Lung (tissue), 12 donors: ENCODE measurements around the gene NTN1. TPM values are rescaled to one million over a fixed set of nuclear protein-coding genes. Genes with fewer than 3 reads are reported as not detected.
A peak's percentile ranks its signal among the peaks of the same experiment; 100 is the strongest.

ENCODE experiments used
- ATAC-seq: fragments of 200-7000 bp; cut with Tn5 transposase; one replicate; pipeline ENCODE4 v1.9.1; 2020; ENCODE audit warnings: moderate number of reproducible peaks; ENCODE audit not compliant: insufficient read depth, low FRiP score
- DNase-seq, 3 donors: peaks; one replicate each; pipeline ENCODE4 v3.0.0-alpha.2; 2013 to 2017
- H3K27ac ChIP-seq, 2 donors: one replicate each; pipeline ENCODE4 v1.5.1; 2013; ENCODE audit warnings: mild to moderate bottlenecking in 2 of 2, moderate library complexity in 2 of 2, control low read depth in 1 of 2, inconsistent platforms in 1 of 2, low read depth in 1 of 2, low read length in 1 of 2
- H3K27me3 ChIP-seq, 3 donors: one replicate each; pipeline ENCODE4 v1.5.1; 2013; ENCODE audit warnings: low read length in 2 of 3; ENCODE audit not compliant: control insufficient read depth in 3 of 3, insufficient read depth in 3 of 3
- H3K36me3 ChIP-seq, 4 donors: one replicate each; pipeline ENCODE4 v1.5.1; 2013; ENCODE audit warnings: low read length in 4 of 4, mild to moderate bottlenecking in 1 of 4, moderate library complexity in 1 of 4; ENCODE audit not compliant: control insufficient read depth in 4 of 4, insufficient read depth in 4 of 4
- H3K4me1 ChIP-seq, 5 donors: one replicate each; pipeline ENCODE4 v1.5.1; 2013; ENCODE audit warnings: low read length in 5 of 5, mild to moderate bottlenecking in 2 of 5, moderate library complexity in 1 of 5; ENCODE audit not compliant: control insufficient read depth in 5 of 5, insufficient read depth in 5 of 5
- H3K4me3 ChIP-seq: one replicate; pipeline ENCODE4 v1.5.1; 2013; ENCODE audit warnings: mild to moderate bottlenecking, control low read depth, moderate library complexity
- H3K9ac ChIP-seq, 2 donors: one replicate each; pipeline ENCODE4 v1.5.1; 2013; ENCODE audit warnings: low read length in 2 of 2, control low read depth in 1 of 2; ENCODE audit not compliant: insufficient read depth in 1 of 2
- H3K9me3 ChIP-seq, 4 donors: one replicate each; pipeline ENCODE4 v1.5.1; 2013; ENCODE audit warnings: low read length in 3 of 4, mild to moderate bottlenecking in 1 of 4, moderate library complexity in 1 of 4; ENCODE audit not compliant: control insufficient read depth in 4 of 4, insufficient read depth in 3 of 4
- WGBS, 2 donors: extraction: QIAGEN DNeasy Blood & Tissue Kit; methylation state at CpG; one replicate each; pipeline ENCODE4 v1.1.7; 2013; 5-methylcytosine and 5-hydroxymethylcytosine counted together
- polyA plus RNA-seq, 2 donors: library from polyadenylated mRNA; stranded (reverse); fragments of 200-250 nt; gene quantifications; one replicate each; pipeline ENCODE4 v1.2.1, GENCODE V29; 2013
- total RNA-seq, 2 donors: library from RNA; depleted of rRNA in 1 of 2; stranded (reverse); fragments of >200 nt in 1 of 2; gene quantifications; one replicate each; pipeline ENCODE4 v1.2.1, GENCODE V29; 2014 to 2021
- TF ChIP-seq, protein P1 (sequence below): IDR thresholded peaks from 2 replicates; pipeline ENCODE4 v1.5.1; 2012; ENCODE audit warnings: mild to moderate bottlenecking; ENCODE audit errors: control extremely low read depth, extremely low read depth
- donor health status: control.
- donor health status: control.
- donor health status: Bipolar disorder and iron deficiency.
- donor health status: healthy.
- donor health status: DM: yes; HTN: yes; CAD: no.

The NTN1 gene
- total and polyA plus RNA-seq, 4 donors: 3.6 to 17.1 (median 7.8) TPM

DNA sequence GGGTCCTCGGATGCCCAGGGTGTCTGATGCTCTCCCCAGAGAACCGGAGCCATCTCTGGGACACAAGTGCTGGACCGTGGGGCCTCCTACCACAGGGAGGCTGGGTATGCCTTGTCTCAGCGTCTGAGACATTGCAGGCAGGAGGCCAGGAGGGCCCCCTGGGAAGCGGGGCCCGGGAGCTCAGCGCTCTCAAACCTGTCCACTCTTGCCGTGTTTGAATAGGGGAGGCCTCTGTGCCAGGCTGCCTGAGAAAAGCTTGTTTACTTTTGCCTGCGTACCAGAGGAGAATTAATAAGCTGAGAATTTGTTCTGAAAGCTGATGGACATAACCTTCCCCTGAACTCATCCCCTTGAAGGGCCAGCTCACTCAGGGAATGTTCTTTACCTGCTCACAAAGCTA is 163.8 kb downstream of the NTN1 start:
- H3K9me3 ChIP-seq: no peaks in the 10 kb centered on the region
- H3K36me3 ChIP-seq: no peaks in the 10 kb centered on the region
- no peak overlapping the region for H3K9ac ChIP-seq
- TF ChIP-seq, protein P1, sequence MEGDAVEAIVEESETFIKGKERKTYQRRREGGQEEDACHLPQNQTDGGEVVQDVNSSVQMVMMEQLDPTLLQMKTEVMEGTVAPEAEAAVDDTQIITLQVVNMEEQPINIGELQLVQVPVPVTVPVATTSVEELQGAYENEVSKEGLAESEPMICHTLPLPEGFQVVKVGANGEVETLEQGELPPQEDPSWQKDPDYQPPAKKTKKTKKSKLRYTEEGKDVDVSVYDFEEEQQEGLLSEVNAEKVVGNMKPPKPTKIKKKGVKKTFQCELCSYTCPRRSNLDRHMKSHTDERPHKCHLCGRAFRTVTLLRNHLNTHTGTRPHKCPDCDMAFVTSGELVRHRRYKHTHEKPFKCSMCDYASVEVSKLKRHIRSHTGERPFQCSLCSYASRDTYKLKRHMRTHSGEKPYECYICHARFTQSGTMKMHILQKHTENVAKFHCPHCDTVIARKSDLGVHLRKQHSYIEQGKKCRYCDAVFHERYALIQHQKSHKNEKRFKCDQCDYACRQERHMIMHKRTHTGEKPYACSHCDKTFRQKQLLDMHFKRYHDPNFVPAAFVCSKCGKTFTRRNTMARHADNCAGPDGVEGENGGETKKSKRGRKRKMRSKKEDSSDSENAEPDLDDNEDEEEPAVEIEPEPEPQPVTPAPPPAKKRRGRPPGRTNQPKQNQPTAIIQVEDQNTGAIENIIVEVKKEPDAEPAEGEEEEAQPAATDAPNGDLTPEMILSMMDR: no peak
- no peak overlapping the region for H3K4me3 ChIP-seq
- peaks cover 0 to 6% (median 0%) of the 10 kb centered on the region in 3 donors for H3K27me3 ChIP-seq
- no peak for ATAC-seq
- peaks cover 0 to 14% (median 3%) of the 10 kb centered on the region in 5 donors for H3K4me1 ChIP-seq
- WGBS, 2 donors: 57 to 72% methylated on average over 9 of the region's 9 CpGs
- H3K27ac ChIP-seq: no peak overlapping the region
- peak; percentile 48 to 61 (median 53) for DNase-seq

DNA sequence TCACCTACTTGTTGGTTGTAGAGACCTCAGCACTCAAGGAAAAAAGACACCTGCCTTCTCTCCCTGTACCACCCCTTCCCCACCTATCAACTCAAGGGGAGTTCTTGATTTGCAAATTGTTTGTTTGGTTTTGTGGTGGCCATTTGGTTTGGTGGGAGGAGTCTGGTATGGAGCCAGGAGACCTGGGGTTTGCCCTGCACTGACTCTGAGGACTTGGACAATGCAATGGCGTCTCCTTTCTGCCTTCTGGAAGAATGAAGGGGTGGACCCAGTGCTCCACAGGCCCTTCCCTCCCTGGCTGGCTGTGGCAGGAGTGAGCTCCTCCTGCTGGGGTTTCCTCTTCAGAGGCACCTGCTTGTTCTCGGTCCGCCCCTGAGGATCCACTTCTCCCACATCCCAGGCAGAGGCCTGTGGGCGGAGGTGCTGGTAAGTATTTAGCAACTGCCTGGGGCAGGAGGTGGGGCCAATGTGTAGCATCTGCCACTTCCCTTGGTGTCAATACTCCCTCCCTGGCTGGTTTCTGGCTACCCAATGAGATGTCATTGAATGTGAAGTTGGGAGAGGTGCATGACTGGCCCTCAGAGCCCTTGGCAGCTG is 164.5 kb downstream of the NTN1 start:
- H3K27ac ChIP-seq: no peak overlapping the region
- TF ChIP-seq, protein P1: no peak
- no peaks in the 10 kb centered on the region for H3K9me3 ChIP-seq
- no peak overlapping the region for H3K9ac ChIP-seq
- peaks cover 0 to 6% (median 0%) of the 10 kb centered on the region in 3 donors for H3K27me3 ChIP-seq
- no peaks in the 10 kb centered on the region for H3K36me3 ChIP-seq
- no peak overlapping the region for H3K4me3 ChIP-seq
- peaks cover 0 to 14% (median 3%) of the 10 kb centered on the region in 5 donors for H3K4me1 ChIP-seq
- ATAC-seq (no peak), DNase-seq (no peak)
- WGBS, 2 donors: 79 to 86% methylated on average over 4 of the region's 4 CpGs

DNA sequence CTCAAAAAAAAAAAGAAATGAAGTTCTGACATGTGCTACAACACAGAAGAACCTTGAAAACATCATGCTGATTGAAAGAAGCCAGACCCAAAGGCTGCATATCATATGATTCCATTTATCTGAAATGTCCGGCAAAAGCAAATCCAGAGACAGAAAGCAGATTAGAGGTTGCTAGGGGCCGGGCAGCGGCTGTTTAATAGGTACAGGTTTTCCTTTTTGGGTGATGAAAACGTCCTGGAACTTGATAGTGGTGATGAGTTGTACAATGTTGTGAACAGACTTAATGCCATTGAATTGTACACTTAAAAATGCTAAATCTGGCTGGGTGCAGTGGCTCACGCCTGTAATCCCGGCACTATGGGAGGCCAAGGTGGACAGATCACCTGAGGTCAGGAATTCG is 166.5 kb downstream of the NTN1 start:
- Histone ChIP-seq H3K27ac (no peak overlapping the region), H3K4me3 (no peak overlapping the region), H3K4me1 (peaks cover 0 to 14% (median 3%) of the 10 kb centered on the region in 5 donors), H3K27me3 (peaks cover 0 to 6% (median 0%) of the 10 kb centered on the region in 3 donors), H3K9me3 (no peaks in the 10 kb centered on the region), H3K9ac (no peak overlapping the region), H3K36me3 (no peaks in the 10 kb centered on the region)
- WGBS, 2 donors: 87 to 88% methylated on average over 7 of the region's 7 CpGs
- TF ChIP-seq, protein P1: no peak
- DNase-seq (no peak), ATAC-seq (no peak)

DNA sequence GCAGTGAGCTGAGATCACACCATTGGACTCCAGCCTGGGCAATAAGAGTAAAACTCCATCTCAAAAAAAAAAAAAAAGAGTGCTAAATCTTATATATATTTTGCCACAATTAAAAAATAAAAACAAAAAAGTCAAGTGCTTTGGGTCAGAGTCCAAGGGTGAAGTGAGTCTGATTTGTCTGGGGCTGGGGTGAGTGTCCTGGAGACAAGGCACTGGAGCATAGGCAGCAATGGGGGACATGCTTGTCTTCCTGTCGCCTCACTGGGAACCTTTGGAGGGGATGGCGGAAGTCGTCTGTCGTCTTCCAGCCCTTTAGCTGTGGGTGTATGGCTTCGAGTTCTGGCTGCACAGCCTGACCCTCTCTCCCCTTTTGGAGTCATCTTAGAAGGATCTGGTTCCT is 167.1 kb downstream of the NTN1 start:
- TF ChIP-seq, protein P1: no peak
- WGBS, 2 donors: 85 to 90% methylated on average over 5 of the region's 5 CpGs

More for the DNA sequence above, 167.1 kb downstream of the NTN1 start:
- no peak for ATAC-seq
- Histone ChIP-seq H3K27ac (no peak overlapping the region), H3K4me1 (peaks cover 0 to 14% (median 3%) of the 10 kb centered on the region in 5 donors), H3K9ac (no peak overlapping the region), H3K36me3 (no peaks in the 10 kb centered on the region), H3K9me3 (no peaks in the 10 kb centered on the region), H3K4me3 (no peak overlapping the region), H3K27me3 (peaks cover 0 to 6% (median 0%) of the 10 kb centered on the region in 3 donors)
- DNase-seq: no peak
